ENCODE measurements around the gene APOL2.
"Not testable (repeated sequence)": the region's sequence is repeated elsewhere in the genome, so short reads cannot be mapped to it uniquely, and the experiment has no call there.

APOL2 gene

DNA sequence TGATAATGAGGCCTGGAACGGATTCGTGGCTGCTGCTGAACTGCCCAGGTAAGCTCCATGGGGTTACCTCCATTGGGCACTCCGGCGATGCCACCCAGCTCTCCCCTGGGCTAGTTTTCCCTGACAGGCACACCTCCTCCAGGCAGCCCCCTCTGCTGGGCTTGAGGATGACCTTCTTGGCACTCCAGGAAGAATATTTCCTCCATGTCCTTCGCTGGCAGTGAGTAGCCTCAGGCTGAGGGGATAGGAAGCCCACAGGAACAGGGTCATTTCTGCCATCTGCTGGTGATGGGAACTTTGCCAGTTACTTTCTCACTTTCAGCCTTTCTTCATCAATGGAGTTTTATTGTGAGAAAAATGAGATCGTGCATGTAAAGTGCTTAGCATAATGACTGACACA, 22.3 kb upstream of the APOL2 start:
- peaks cover 18% of the 10 kb centered on the region for H3K4me1 ChIP-seq (ENCODE audit: control insufficient read depth, insufficient read depth, low read length)
- H3K4me3 ChIP-seq (ENCODE audit: low read depth, low read length); H3K9ac ChIP-seq (ENCODE audit: low read depth, low read length); H3K27ac ChIP-seq (ENCODE audit: low read depth, low read length); H3K27me3 ChIP-seq (ENCODE audit: control insufficient read depth, insufficient read depth, low read length); H3K9me3 ChIP-seq (ENCODE audit: control insufficient read depth, insufficient read depth, low read length); H3K36me3 ChIP-seq (ENCODE audit: control insufficient read depth, insufficient read depth, low read length): not testable (repeated sequence)

DNA sequence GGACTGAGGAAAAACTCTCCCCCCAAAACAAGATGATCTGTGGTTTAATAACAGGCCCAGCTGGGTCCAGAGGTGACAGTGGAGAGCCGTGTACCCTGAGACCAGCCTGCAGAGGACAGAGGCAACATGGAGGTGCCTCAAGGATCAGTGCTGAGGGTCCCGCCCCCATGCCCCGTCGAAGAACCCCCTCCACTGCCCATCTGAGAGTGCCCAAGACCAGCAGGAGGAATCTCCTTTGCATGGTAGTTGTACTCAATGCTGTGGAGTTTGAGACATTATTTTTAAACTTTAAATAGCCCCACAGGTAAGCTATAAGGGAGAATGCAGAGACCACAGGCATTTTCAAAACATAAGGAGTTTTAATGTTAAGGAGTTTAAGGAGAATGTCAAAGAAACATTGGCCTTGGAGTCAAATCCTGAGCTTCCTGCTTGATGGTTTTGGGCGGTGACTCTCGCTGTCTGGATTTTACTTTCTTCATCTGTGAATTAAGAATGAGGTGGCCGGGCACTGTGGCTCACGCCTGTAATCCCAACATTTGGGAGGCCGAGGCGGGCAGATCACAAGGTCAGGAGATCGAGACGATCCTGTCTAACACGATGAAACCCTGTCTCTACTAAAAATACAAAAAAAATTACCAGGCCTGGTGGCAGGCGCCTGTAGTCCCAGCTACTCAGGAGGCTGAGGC, 20.4 kb upstream of the APOL2 start:
- Histone ChIP-seq H3K36me3 (ENCODE audit: control insufficient read depth, insufficient read depth, low read length) (no peaks in the 10 kb centered on the region), H3K27me3 (ENCODE audit: control insufficient read depth, insufficient read depth, low read length) (no peaks in the 10 kb centered on the region), H3K4me3 (ENCODE audit: low read depth, low read length) (no peak overlapping the region), H3K4me1 (ENCODE audit: control insufficient read depth, insufficient read depth, low read length) (peaks cover 18% of the 10 kb centered on the region), H3K9ac (ENCODE audit: low read depth, low read length) (no peak overlapping the region), H3K9me3 (ENCODE audit: control insufficient read depth, insufficient read depth, low read length) (no peaks in the 10 kb centered on the region), H3K27ac (ENCODE audit: low read depth, low read length) (peak overlapping the region; percentile 78)

DNA sequence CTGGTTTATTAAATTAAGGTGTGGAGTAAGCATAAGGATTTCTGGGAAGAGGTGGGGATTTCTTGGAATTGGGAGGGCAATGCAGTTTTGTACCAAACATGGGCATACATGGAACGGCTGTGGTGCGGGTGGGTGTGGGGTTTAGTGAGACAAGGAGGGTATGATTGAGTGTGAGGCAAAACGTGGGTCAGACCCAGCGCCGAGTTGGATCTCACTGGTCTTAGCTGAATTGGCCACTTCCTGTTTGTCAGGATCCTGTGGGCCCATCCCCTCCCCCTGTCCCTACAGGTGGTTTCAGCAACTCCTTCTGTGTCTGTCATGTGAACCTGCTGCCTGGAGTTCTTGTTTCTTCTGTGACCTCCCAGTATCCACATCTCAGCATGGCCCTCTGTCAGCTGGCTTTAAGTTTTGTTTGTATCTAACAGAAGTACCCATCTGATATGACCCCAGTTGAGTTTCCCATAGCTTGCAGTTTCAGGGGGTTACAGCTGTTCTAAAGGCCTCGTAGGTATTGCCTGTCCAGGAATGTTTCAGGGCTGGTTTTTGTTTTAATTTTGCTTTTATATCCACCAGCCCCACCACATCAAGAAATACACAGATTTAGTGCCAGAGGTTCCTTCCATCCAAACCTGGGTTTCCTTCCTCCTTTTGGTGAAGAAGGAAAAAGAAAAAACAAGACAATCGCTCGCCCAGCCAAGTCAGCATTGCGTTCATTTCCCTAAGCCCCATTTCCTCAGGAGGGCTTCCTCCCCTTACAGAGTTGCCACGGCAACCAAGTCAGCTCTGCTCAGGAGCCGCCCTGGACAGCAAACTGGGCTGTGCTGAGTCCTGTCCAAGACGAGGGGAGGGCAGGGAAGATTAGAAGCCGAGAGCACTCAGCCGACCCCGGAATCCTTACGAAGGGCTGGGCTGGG, 19.6 kb upstream of the APOL2 start:
- Histone ChIP-seq H3K9ac (ENCODE audit: low read depth, low read length) (no peak overlapping the region), H3K27ac (ENCODE audit: low read depth, low read length) (peak overlapping the region; percentile 78)

DNA sequence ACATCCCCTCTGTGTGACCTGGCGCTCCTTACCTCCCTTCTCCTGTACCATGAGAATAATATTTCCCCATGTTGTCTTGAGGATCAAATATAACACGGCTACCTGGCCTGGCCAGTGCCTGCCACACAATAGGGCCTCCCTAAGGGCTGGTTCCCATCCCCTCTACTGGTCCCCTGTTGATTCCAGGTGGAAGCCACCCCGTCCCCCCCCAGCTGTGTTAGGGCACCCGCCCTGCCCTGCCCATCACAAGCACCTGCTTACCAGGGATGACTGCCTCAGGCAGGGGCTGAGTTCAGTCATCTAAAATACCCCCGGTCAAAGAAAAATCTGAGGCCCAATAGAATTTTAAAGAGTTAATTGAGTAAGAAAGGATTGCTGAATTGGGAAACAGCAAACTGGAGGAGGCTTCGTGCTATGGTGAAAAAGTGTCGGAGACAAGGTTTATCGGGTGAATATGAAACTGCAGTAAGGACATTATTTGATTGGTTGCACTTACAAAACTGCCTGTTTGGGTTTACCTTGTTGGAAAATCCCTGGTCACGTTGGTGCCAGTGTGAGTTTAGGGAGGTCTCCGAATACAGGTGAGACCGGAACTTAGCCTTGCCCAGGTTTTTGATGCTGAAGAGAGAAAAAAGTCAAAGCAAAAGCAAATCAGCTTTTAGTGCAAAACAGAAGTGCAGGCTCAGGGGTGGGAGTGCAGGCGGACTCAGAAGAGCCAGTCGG, 18.8 kb upstream of the APOL2 start:
- peak overlapping the region; percentile 78 for H3K27ac ChIP-seq (ENCODE audit: low read depth, low read length)
- no peak overlapping the region for H3K9ac ChIP-seq (ENCODE audit: low read depth, low read length)
- no peak overlapping the region for H3K4me3 ChIP-seq (ENCODE audit: low read depth, low read length)
- H3K27me3 ChIP-seq (ENCODE audit: control insufficient read depth, insufficient read depth, low read length): no peaks in the 10 kb centered on the region
- peaks cover 18% of the 10 kb centered on the region for H3K4me1 ChIP-seq (ENCODE audit: control insufficient read depth, insufficient read depth, low read length)
- H3K36me3 ChIP-seq (ENCODE audit: control insufficient read depth, insufficient read depth, low read length): no peaks in the 10 kb centered on the region
- no peaks in the 10 kb centered on the region for H3K9me3 ChIP-seq (ENCODE audit: control insufficient read depth, insufficient read depth, low read length)

More for the DNA sequence above, 19.6 kb upstream of the APOL2 start:
- Histone ChIP-seq H3K36me3 (ENCODE audit: control insufficient read depth, insufficient read depth, low read length) (no peaks in the 10 kb centered on the region), H3K4me1 (ENCODE audit: control insufficient read depth, insufficient read depth, low read length) (peaks cover 18% of the 10 kb centered on the region), H3K9me3 (ENCODE audit: control insufficient read depth, insufficient read depth, low read length) (no peaks in the 10 kb centered on the region), H3K27me3 (ENCODE audit: control insufficient read depth, insufficient read depth, low read length) (no peaks in the 10 kb centered on the region), H3K4me3 (ENCODE audit: low read depth, low read length) (peak overlapping the region; percentile 12; the same call in 1 of the 2 replicates)

DNA sequence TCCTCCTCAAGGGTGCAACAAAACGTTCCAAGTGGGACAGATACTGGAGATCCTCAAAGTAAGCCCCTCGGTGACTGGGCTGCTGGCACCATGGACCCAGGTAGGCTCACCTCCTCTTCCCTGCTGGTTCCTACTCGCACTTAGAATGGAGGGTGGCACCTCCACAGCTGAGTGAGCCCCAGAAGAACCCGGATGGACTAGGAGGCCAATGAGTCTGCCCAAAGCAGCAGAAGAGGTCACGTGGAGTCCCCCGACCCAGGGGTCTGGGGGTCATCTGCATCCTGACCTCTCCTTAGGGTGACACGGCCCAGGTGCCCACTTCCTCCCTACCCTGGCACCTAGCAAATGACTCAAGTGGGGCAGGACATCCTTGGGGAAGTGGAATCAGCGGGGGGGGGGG, 18.0 kb upstream of the APOL2 start:
- Histone ChIP-seq H3K4me3 (ENCODE audit: low read depth, low read length) (no peak overlapping the region), H3K27me3 (ENCODE audit: control insufficient read depth, insufficient read depth, low read length) (no peaks in the 10 kb centered on the region), H3K9ac (ENCODE audit: low read depth, low read length) (no peak overlapping the region), H3K4me1 (ENCODE audit: control insufficient read depth, insufficient read depth, low read length) (peaks cover 18% of the 10 kb centered on the region), H3K9me3 (ENCODE audit: control insufficient read depth, insufficient read depth, low read length) (no peaks in the 10 kb centered on the region), H3K27ac (ENCODE audit: low read depth, low read length) (no peak overlapping the region), H3K36me3 (ENCODE audit: control insufficient read depth, insufficient read depth, low read length) (no peaks in the 10 kb centered on the region)

DNA sequence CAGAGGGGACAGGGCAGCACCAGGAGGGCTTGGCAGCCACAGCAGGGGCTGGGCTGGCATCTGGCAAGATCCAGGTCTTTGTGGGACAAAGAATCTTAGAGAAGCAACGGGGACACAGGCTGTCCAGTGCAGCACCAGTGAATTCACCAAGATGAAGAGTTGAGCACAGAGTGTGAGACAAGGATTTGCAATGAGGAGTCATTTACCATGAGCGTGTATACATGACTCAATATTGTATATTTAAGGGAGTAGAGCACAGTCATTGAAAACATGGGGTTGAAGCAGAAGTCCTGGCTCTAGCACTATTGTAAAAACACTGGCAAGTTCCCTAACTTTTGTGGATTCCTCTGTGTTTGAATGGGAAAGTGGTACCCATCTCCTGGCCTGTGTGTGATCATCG, 17.2 kb upstream of the APOL2 start:
- Histone ChIP-seq H3K9ac (ENCODE audit: low read depth, low read length) (no peak overlapping the region), H3K4me3 (ENCODE audit: low read depth, low read length) (no peak overlapping the region), H3K4me1 (ENCODE audit: control insufficient read depth, insufficient read depth, low read length) (peaks cover 19% of the 10 kb centered on the region), H3K9me3 (ENCODE audit: control insufficient read depth, insufficient read depth, low read length) (no peaks in the 10 kb centered on the region), H3K36me3 (ENCODE audit: control insufficient read depth, insufficient read depth, low read length) (no peaks in the 10 kb centered on the region), H3K27me3 (ENCODE audit: control insufficient read depth, insufficient read depth, low read length) (no peaks in the 10 kb centered on the region), H3K27ac (ENCODE audit: low read depth, low read length) (no peak overlapping the region)

DNA sequence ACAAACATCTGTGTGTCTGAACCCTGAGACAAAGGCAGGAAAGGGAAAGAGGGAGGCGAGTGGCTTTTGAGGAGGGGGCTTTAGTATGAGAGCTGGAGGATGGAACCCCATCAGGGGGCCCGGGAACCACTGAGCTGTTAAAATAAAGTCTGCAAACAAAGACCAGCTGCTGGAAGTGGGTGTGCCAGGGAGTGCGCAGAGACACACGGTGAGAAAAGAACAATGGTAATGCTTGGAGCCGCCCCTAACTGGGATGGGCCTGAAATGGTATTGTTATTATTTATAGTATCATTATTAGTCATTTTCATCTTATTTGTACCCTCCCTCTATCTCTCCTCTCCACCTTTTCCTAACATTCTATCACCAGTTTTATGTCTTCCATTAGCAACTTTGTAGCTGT, 16.2 kb upstream of the APOL2 start:
- H3K36me3 ChIP-seq (ENCODE audit: control insufficient read depth, insufficient read depth, low read length); H3K9me3 ChIP-seq (ENCODE audit: control insufficient read depth, insufficient read depth, low read length); H3K4me3 ChIP-seq (ENCODE audit: low read depth, low read length); H3K27me3 ChIP-seq (ENCODE audit: control insufficient read depth, insufficient read depth, low read length); H3K27ac ChIP-seq (ENCODE audit: low read depth, low read length); H3K9ac ChIP-seq (ENCODE audit: low read depth, low read length): not testable (repeated sequence)
- H3K4me1 ChIP-seq (ENCODE audit: control insufficient read depth, insufficient read depth, low read length): peaks cover 27% of the 10 kb centered on the region

DNA sequence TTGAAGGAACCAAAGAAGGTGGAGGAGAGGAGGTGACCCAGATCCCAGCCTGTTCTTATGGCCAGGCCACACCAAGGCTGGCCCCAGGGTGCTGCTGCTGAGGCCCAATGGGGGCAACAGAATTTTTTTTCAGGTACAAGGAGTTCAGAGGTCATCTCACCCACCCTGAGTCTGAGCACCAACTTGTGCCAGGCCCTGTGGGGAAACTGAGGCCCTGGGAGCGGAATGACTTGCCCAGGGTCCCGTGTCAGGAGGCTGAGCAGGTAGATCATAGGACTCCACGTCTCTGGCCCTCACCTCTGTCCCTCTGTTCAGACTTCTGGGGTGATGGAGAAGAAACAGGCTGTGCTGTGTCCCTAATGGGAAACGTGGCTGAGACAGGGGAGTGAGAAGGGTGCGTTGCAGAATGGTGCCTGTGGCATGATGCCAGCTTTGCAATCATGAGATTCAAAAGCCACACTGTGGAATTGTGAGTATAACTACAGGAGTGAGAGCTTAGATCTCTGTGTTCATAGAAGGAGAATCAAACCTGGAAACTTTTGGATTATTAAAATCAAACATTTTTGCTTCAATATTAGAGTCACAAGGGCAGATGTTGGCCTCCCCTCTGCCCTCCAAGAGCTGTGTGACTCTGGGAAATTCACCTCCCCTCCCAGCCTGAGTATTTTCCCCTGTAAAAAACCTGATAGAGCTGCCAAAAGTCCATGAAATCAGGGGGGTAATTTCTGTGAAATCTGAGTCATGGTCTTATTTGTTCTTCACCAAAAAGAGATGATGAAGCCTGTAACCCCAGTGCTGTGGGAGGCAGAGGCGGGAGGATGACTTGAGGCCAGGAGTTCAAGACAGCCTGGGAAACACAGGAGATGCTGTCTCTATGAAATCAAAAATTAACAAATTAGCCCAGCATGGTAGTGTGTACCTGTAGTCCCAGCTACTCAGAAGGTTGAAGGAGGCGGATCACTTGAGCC, 14.5 kb upstream of the APOL2 start:
- Histone ChIP-seq H3K27ac (ENCODE audit: low read depth, low read length) (no peak overlapping the region), H3K4me3 (ENCODE audit: low read depth, low read length) (no peak overlapping the region), H3K9ac (ENCODE audit: low read depth, low read length) (no peak overlapping the region), H3K4me1 (ENCODE audit: control insufficient read depth, insufficient read depth, low read length) (peaks cover 17% of the 10 kb centered on the region), H3K36me3 (ENCODE audit: control insufficient read depth, insufficient read depth, low read length) (no peaks in the 10 kb centered on the region), H3K27me3 (ENCODE audit: control insufficient read depth, insufficient read depth, low read length) (no peaks in the 10 kb centered on the region), H3K9me3 (ENCODE audit: control insufficient read depth, insufficient read depth, low read length) (peaks cover 7% of the 10 kb centered on the region; the same call in 1 of the 2 replicates)

DNA sequence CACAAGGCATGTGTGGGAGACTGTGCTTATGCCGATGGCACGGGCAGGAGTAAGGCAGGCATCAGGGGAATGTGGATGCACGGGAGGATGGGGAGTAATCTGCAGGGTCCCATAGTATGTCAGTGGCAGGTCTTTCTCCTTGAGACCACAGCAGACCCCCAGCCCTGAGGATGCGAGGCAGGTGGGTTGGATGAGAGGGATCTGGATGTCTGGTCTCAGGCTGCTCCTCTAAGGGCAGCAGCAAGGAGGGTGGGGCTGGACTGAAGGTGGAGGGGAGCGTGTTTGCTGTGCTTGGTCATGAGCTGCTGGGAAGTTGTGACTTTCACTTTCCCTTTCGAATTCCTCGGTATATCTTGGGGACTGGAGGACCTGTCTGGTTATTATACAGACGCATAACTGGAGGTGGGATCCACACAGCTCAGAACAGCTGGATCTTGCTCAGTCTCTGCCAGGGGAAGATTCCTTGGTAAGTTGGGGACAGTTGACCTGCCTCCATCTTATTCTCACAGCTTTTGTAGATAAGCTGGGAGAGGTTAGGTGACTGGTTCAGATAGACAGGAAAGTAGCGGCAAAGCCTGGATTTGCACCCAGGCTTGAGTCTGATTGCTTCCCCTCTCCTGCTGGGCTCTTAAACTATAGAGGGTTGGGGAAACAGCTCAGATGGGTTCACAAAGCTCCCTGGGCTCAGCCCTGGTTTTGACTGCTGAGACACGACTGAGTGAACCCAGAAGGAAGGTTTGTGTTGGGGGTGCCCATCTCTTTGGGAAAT, 13.6 kb upstream of the APOL2 start, which contains the start of gene APOL1:
Gene APOL1 (plus strand): TSS at position 380 of the 769 bp plus-strand sequence. CDS start 1,823 bp downstream, outside the sequence.
- H3K9me3 ChIP-seq (ENCODE audit: control insufficient read depth, insufficient read depth, low read length): peaks cover 14% of the 10 kb centered on the region
- no peak within 1 kb of the TSS for H3K9ac ChIP-seq (ENCODE audit: low read depth, low read length)
- no peaks in the 10 kb centered on the region for H3K36me3 ChIP-seq (ENCODE audit: control insufficient read depth, insufficient read depth, low read length)
- no peak within 1 kb of the TSS for H3K27ac ChIP-seq (ENCODE audit: low read depth, low read length)
- H3K27me3 ChIP-seq (ENCODE audit: control insufficient read depth, insufficient read depth, low read length): no peaks in the 10 kb centered on the region
- no peak within 1 kb of the TSS for H3K4me3 ChIP-seq (ENCODE audit: low read depth, low read length)
- H3K4me1 ChIP-seq (ENCODE audit: control insufficient read depth, insufficient read depth, low read length): peaks cover 9% of the 10 kb centered on the region

Measured in HUES48 (cell line).